ENCODE data around the gene P3R3URF.

GRCh38 chr1:46171351-46171750, 4.9 kb downstream of the P3R3URF start:
- no peak for TF ChIP-seq SUZ12 (IDR thresholded peaks at IDR 0.05; ENCODE audit: extremely low read depth, insufficient read depth, insufficient read length)
- TF ChIP-seq YY1 (IDR thresholded peaks at IDR 0.05; ENCODE audit: insufficient read depth, insufficient read length), result no peak
- TF ChIP-seq ZNF274 (IDR thresholded peaks at IDR 0.05; ENCODE audit: low read depth, low read length), result no peak
